Suprapubic skin (tissue), 4 donors: Measurements from ENCODE around the gene ZMAT3. TPM values are rescaled to one million over a fixed set of nuclear protein-coding genes. Genes with fewer than 3 reads are reported as not detected.

Experiments
- DNase-seq, 2 donors: peaks; one replicate each; pipeline ENCODE4 v3.0.0-alpha.2; 2019; ENCODE audit warnings: low spot score in 2 of 2
- H3K27ac ChIP-seq: fragments of 200-600 bp; sonication (generic); one replicate; pipeline ENCODE4 v1.5.1; 2019
- H3K27me3 ChIP-seq: fragments of 200-600 bp; sonication (generic); one replicate; pipeline ENCODE4 v1.5.1; 2019
- H3K36me3 ChIP-seq: fragments of 200-600 bp; sonication (generic); one replicate; pipeline ENCODE4 v1.5.1; 2019
- H3K4me1 ChIP-seq: fragments of 200-600 bp; sonication (generic); one replicate; pipeline ENCODE4 v1.5.1; 2019
- H3K4me3 ChIP-seq: fragments of 200-600 bp; sonication (generic); one replicate; pipeline ENCODE4 v1.5.1; 2019; ENCODE audit warnings: mild to moderate bottlenecking
- H3K9me3 ChIP-seq: fragments of 200-600 bp; sonication (generic); one replicate; pipeline ENCODE4 v1.5.1; 2019
- CTCF ChIP-seq, 2 donors: fragments of 200-600 bp in 1 of 2; fragments of 450-650 bp in 1 of 2; sonication (generic) in 1 of 2; IDR thresholded peaks; one replicate each; pipeline ENCODE4 v1.5.1; 2016 to 2019; ENCODE audit warnings: antibody characterized with exemption in 2 of 2, mild to moderate bottlenecking in 1 of 2, moderate library complexity in 1 of 2
- EP300 ChIP-seq: sonication (generic); formaldehyde crosslinking; IDR thresholded peaks from one replicate; pipeline ENCODE4 v1.6.1; 2017; ENCODE audit warnings: antibody characterized with exemption
- POLR2A ChIP-seq, 2 donors: fragments of 450-650 bp; IDR thresholded peaks; one replicate each; pipeline ENCODE4 v1.6.1; 2017; ENCODE audit warnings: antibody characterized with exemption in 2 of 2, mild to moderate bottlenecking in 2 of 2, moderate library complexity in 2 of 2
- POLR2AphosphoS5 ChIP-seq, 3 donors: sonication (generic); formaldehyde crosslinking; IDR thresholded peaks; one replicate each; pipeline ENCODE4 v1.6.1; 2017; ENCODE audit warnings: antibody characterized with exemption in 3 of 3
- WGBS: methylation state at CpG from one replicate; pipeline ENCODE4 v1.1.5; 2018; 5-methylcytosine and 5-hydroxymethylcytosine counted together
- total RNA-seq, 4 donors: library from RNA; depleted of rRNA; stranded (reverse); fragments of >200 nt; gene quantifications; one replicate each; pipeline ENCODE4 v1.1.0, GENCODE V29; 2016

ZMAT3 gene
- total RNA-seq, 4 donors from 2014 or later: 11.3 to 13.5 (median 12.0) TPM

GRCh38 chr3:179076243-179077027, 4.8 kb upstream of the ZMAT3 start:
- WGBS: 74% methylated on average over 4 of the region's 4 CpGs
- Histone ChIP-seq H3K4me1 (peaks cover 6% of the 10 kb centered on the region), H3K9me3 (no peaks in the 10 kb centered on the region), H3K4me3 (no peak overlapping the region), H3K36me3 (no peaks in the 10 kb centered on the region), H3K27ac (no peak overlapping the region), H3K27me3 (no peaks in the 10 kb centered on the region)
- TF ChIP-seq POLR2A (IDR thresholded peaks at IDR 0.05): no peak
- no peak for TF ChIP-seq EP300
- no peak for TF ChIP-seq POLR2AphosphoS5 (IDR thresholded peaks at IDR 0.05)
- TF ChIP-seq CTCF (IDR thresholded peaks at IDR 0.05): no peak
- no peak for DNase-seq

GRCh38 chr3:179074656-179075055, 3.0 kb upstream of the ZMAT3 start:
- no peak for TF ChIP-seq CTCF (IDR thresholded peaks at IDR 0.05)
- TF ChIP-seq POLR2AphosphoS5 (IDR thresholded peaks at IDR 0.05): no peak
- no peak for TF ChIP-seq EP300
- TF ChIP-seq POLR2A (IDR thresholded peaks at IDR 0.05): no peak

GRCh38 chr3:179073816-179074215, 2.2 kb upstream of the ZMAT3 start:
- H3K4me1 ChIP-seq: peaks cover 21% of the 10 kb centered on the region
- no peaks in the 10 kb centered on the region for H3K36me3 ChIP-seq
- no peak for TF ChIP-seq POLR2AphosphoS5 (IDR thresholded peaks at IDR 0.05)
- no peak for TF ChIP-seq EP300
- TF ChIP-seq CTCF (IDR thresholded peaks at IDR 0.05): no peak
- no peak for TF ChIP-seq POLR2A (IDR thresholded peaks at IDR 0.05)
- no peak for DNase-seq
- no peaks in the 10 kb centered on the region for H3K9me3 ChIP-seq
- H3K27ac ChIP-seq: no peak overlapping the region
- H3K4me3 ChIP-seq: no peak overlapping the region
- WGBS: 95% methylated on average over 2 of the region's 2 CpGs
- H3K27me3 ChIP-seq: no peaks in the 10 kb centered on the region

More at GRCh38 chr3:179074656-179075055, 3.0 kb upstream of the ZMAT3 start:
- no peaks in the 10 kb centered on the region for H3K36me3 ChIP-seq
- H3K27me3 ChIP-seq: no peaks in the 10 kb centered on the region
- no peak overlapping the region for H3K4me3 ChIP-seq
- peaks cover 14% of the 10 kb centered on the region for H3K4me1 ChIP-seq
- 74% methylated on average over 3 of the region's 3 CpGs for WGBS
- DNase-seq: no peak
- H3K9me3 ChIP-seq: no peaks in the 10 kb centered on the region
- H3K27ac ChIP-seq: no peak overlapping the region

- Histone ChIP-seq H3K27me3 (no peaks in the 10 kb centered on the region), H3K27ac (peak overlapping the region; percentile 86), H3K4me3 (peak overlapping the region; percentile 71), H3K4me1 (peaks cover 21% of the 10 kb centered on the region), H3K36me3 (peaks cover 4% of the 10 kb centered on the region), H3K9me3 (no peaks in the 10 kb centered on the region)
- no peak for TF ChIP-seq POLR2AphosphoS5 (IDR thresholded peaks at IDR 0.05)
- no peak for TF ChIP-seq POLR2A (IDR thresholded peaks at IDR 0.05)
- TF ChIP-seq EP300: no peak
- TF ChIP-seq CTCF (IDR thresholded peaks at IDR 0.05): no peak
- peak in 1 of 2 donors; percentile 63 for DNase-seq
- 0% methylated on average over 3 of the region's 7 CpGs for WGBS
These were observed 460 bp upstream of the ZMAT3 start for GRCh38 chr3:179072100-179072438.

- WGBS: 6% methylated on average over 8 of the region's 8 CpGs
- Histone ChIP-seq H3K4me1 (peaks cover 21% of the 10 kb centered on the region), H3K4me3 (peak overlapping the region; percentile 71), H3K27ac (peak overlapping the region; percentile 86), H3K36me3 (peaks cover 5% of the 10 kb centered on the region), H3K27me3 (no peaks in the 10 kb centered on the region), H3K9me3 (no peaks in the 10 kb centered on the region)
- TF ChIP-seq CTCF (IDR thresholded peaks at IDR 0.05): no peak
- TF ChIP-seq POLR2A (IDR thresholded peaks at IDR 0.05): no peak
- no peak for TF ChIP-seq POLR2AphosphoS5 (IDR thresholded peaks at IDR 0.05)
- no peak for TF ChIP-seq EP300
- no peak for DNase-seq
These were observed 634 bp downstream of the ZMAT3 start for GRCh38 chr3:179071027-179071322.
